DOHH2 (cell line): ENCODE measurements around the gene LPIN3.

Experiments
- H3F3A ChIP-seq: fragments of 200-600 bp; sonication (generic), shearing (Covaris generic); 2 replicates; pipeline ENCODE4 v1.6.0; 2016; ENCODE audit warnings: antibody characterized with exemption, mild to moderate bottlenecking; ENCODE audit not compliant: control insufficient read depth, insufficient read depth
- H3K27ac ChIP-seq: fragments of 200-600 bp; sonication (generic); 2 replicates; pipeline ENCODE4 v1.5.1; 2014; ENCODE audit warnings: low read depth, mild to moderate bottlenecking, low read length, moderate library complexity
- H3K27me3 ChIP-seq: fragments of 200-600 bp; sonication (generic); 2 replicates; pipeline ENCODE4 v1.6.1; 2014; ENCODE audit warnings: mild to moderate bottlenecking, low read length, mixed read lengths; ENCODE audit not compliant: control insufficient read depth
- H3K36me3 ChIP-seq: fragments of 200-600 bp; sonication (generic); 2 replicates; pipeline ENCODE4 v1.6.1; 2014; ENCODE audit warnings: mild to moderate bottlenecking, low read length, moderate library complexity, mixed read lengths; ENCODE audit not compliant: control insufficient read depth
- H3K4me1 ChIP-seq: fragments of 200-600 bp; sonication (generic); 2 replicates; pipeline ENCODE4 v1.6.1; 2014; ENCODE audit warnings: mild to moderate bottlenecking, low read length, mixed read lengths; ENCODE audit not compliant: control insufficient read depth
- H3K4me2 ChIP-seq: fragments of 200-600 bp; sonication (generic); 2 replicates; pipeline ENCODE4 v1.6.0; 2014; ENCODE audit warnings: mild to moderate bottlenecking, low read length, moderate library complexity
- H3K4me3 ChIP-seq: fragments of 200-600 bp; sonication (generic); 2 replicates; pipeline ENCODE4 v1.5.1; 2014; ENCODE audit warnings: mild to moderate bottlenecking, low read length, mixed read lengths
- H3K79me2 ChIP-seq: fragments of 200-600 bp; sonication (generic); 2 replicates; pipeline ENCODE4 v1.6.1; 2014; ENCODE audit warnings: mild to moderate bottlenecking, low read length, mixed read lengths; ENCODE audit not compliant: control insufficient read depth
- H3K9me2 ChIP-seq: fragments of 200-600 bp; sonication (generic); replicated peaks from 2 replicates; pipeline ENCODE4 v1.6.1; 2014; ENCODE audit warnings: mild to moderate bottlenecking, low read length, mixed read lengths; ENCODE audit not compliant: control insufficient read depth
- H3K9me3 ChIP-seq: fragments of 200-600 bp; sonication (generic); 2 replicates; pipeline ENCODE4 v1.6.1; 2014; ENCODE audit warnings: antibody characterized with exemption, low read length, mixed read lengths; ENCODE audit not compliant: control insufficient read depth, insufficient read depth
- H4K20me1 ChIP-seq: fragments of 200-600 bp; sonication (generic); 2 replicates; pipeline ENCODE4 v1.6.0; 2014; ENCODE audit warnings: low read depth, mild to moderate bottlenecking, antibody characterized with exemption, low read length, moderate library complexity; ENCODE audit not compliant: control insufficient read depth, insufficient read depth
- EZH2phosphoT487 ChIP-seq: fragments of 200-600 bp; sonication (generic); IDR thresholded peaks from 2 replicates; pipeline ENCODE4 v1.6.1; 2017; ENCODE audit warnings: borderline replicate concordance, mild to moderate bottlenecking, antibody characterized with exemption, low read length, moderate library complexity, mixed read lengths
- TF ChIP-seq, protein P1 (sequence below): fragments of 200-600 bp; sonication (generic); IDR thresholded peaks from one replicate; pipeline ENCODE4 v1.5.1; 2014; ENCODE audit warnings: antibody characterized with exemption, mild to moderate bottlenecking, low read depth, low read length; ENCODE audit not compliant: poor library complexity, severe bottlenecking

The LPIN3 gene

DNA sequence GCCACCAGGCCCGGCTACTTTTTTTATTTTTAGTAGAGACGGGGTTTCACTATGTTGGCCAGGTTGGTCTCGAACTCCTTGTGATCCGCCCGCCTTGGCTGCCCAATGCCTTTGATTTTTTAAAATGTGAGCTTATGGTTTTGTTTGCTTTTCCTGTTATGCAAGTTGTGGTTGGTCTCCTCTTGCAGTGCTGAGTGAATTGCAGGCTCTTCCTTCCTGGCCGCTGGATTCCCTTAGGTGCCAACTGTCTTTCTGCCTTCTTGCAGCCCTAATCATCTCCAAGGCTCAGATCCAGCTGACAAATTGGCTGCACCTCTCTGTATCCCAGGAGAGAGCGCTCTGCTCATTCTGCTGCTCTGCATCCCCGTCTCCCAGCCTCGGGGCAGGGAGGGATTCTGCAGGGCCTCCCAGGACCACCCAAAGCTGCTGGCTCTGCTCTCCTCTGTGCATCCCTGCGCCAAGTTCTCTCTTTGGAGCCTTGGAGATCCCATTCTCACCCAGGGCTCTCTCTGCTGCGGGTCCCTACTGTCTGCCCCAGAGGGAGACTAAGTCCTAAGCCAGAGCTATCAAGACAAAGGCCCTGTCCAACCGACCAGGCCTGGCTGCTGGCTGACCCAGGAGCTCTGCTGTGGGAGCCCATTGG is 40.1 kb downstream of the LPIN3 start:
- Histone ChIP-seq H3K4me2 (no peak overlapping the region), H3K9me3 (no peaks in the 10 kb centered on the region), H4K20me1 (no peaks in the 10 kb centered on the region), H3K36me3 (no peaks in the 10 kb centered on the region), H3F3A (no peaks in the 10 kb centered on the region), H3K79me2 (no peaks in the 10 kb centered on the region), H3K4me1 (peaks cover 4% of the 10 kb centered on the region; the same call in 1 of the 2 replicates), H3K27ac (no peak overlapping the region), H3K4me3 (no peak overlapping the region), H3K27me3 (no peaks in the 10 kb centered on the region; the same call in 1 of the 2 replicates), H3K9me2 (no peaks in the 10 kb centered on the region)
- TF ChIP-seq, protein P1, sequence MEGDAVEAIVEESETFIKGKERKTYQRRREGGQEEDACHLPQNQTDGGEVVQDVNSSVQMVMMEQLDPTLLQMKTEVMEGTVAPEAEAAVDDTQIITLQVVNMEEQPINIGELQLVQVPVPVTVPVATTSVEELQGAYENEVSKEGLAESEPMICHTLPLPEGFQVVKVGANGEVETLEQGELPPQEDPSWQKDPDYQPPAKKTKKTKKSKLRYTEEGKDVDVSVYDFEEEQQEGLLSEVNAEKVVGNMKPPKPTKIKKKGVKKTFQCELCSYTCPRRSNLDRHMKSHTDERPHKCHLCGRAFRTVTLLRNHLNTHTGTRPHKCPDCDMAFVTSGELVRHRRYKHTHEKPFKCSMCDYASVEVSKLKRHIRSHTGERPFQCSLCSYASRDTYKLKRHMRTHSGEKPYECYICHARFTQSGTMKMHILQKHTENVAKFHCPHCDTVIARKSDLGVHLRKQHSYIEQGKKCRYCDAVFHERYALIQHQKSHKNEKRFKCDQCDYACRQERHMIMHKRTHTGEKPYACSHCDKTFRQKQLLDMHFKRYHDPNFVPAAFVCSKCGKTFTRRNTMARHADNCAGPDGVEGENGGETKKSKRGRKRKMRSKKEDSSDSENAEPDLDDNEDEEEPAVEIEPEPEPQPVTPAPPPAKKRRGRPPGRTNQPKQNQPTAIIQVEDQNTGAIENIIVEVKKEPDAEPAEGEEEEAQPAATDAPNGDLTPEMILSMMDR = no peak
- TF ChIP-seq EZH2phosphoT487 = no peak

DNA sequence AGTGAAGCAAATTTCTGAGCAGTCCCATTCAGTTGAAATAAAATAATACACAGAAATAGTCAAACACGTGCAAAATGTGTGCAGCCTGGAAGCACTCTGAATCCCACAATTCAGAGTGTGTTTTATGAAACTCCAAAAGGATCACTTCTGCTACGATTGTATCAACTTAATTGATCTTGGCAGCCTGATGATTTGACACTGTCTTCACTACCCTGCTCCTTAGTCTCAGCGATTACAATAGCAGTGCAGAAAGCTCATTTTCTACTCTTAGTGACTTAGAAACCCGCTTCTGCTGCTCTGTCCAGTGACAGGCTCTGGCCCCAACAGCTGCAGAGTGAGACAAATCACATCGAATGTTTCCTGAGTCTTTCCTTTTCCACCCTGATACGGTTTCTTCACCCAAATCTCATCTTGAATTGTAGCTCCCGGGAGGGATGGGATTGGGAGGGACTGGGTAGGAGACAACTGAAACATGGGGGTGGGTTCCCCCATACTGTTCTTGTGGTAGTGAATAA is 42.2 kb downstream of the LPIN3 start:
- Histone ChIP-seq H3K27ac (no peak overlapping the region), H3K9me2 (no peaks in the 10 kb centered on the region), H3K36me3 (no peaks in the 10 kb centered on the region), H3K9me3 (no peaks in the 10 kb centered on the region), H3K79me2 (no peaks in the 10 kb centered on the region), H3K4me2 (no peak overlapping the region), H4K20me1 (no peaks in the 10 kb centered on the region), H3K4me1 (no peaks in the 10 kb centered on the region), H3F3A (no peaks in the 10 kb centered on the region), H3K4me3 (no peak overlapping the region), H3K27me3 (no peaks in the 10 kb centered on the region; the same call in 1 of the 2 replicates)
- TF ChIP-seq, protein P1 = no peak
- TF ChIP-seq EZH2phosphoT487 = no peak

DNA sequence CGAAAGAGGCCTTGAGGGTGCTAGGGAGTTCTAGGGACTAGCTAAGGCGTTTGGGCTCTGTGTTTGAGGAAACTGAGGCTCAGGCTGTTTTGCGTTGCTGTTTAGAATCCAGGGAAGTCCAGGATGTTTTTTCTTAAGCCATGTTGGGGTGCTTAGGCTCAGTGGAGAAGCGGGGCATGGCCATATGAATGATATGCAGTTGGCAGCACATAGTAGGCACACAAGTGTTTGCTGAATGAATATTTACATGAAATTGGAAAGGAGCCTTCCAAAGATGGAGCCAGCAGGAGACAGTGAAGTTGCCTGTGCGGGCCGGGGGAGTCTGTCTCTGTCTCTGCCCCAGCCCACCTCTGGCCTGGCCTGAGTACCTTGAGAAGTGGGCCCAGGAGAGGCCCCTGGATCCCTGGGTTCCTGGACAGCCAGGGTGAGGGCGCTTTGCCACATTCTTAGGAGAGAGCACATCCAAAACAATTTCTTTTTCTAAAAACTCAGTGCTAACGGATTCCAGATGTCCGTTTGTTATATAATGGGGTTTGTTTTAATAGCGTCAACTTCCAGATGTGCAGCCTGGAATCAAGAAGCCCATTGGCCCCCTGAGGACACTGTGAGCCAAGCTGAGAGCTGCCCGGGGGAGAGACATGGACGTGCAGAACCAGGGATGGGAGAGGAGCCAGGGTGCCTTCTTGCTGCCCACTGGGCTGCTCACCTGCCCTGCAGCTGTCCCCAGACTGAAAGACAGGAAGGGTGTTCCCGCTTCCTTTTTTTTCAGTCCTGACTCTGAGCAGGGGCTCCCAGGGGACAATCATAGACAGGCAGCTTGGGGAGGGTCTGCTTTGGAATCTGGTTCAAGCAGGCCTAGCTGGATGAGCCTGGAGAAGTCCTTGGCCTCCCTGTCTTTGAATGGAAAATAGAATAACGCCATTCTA is 46.1 kb downstream of the LPIN3 start:
- Histone ChIP-seq H3K4me3 (no peak overlapping the region), H3K9me2 (no peaks in the 10 kb centered on the region)

More for the DNA sequence above, 46.1 kb downstream of the LPIN3 start:
- no peaks in the 10 kb centered on the region for H3F3A ChIP-seq
- no peaks in the 10 kb centered on the region for H3K79me2 ChIP-seq
- no peaks in the 10 kb centered on the region for H3K9me3 ChIP-seq
- H3K4me2 ChIP-seq = no peak overlapping the region
- H4K20me1 ChIP-seq = no peaks in the 10 kb centered on the region
- H3K36me3 ChIP-seq = no peaks in the 10 kb centered on the region
- H3K27ac ChIP-seq = no peak overlapping the region
- TF ChIP-seq, protein P1 = no peak
- no peak for TF ChIP-seq EZH2phosphoT487
- H3K4me1 ChIP-seq = no peaks in the 10 kb centered on the region
- no peaks in the 10 kb centered on the region; the same call in 1 of the 2 replicates for H3K27me3 ChIP-seq
